T-helper 1 cell treated with Interleukin-12 subunit alpha and Interleukin-12 subunit beta and Interleukin-4 antibody, amounts not matched to agents 30 μg/mL and 1 μg/mL, for 36 hours (primary cell): Measurements from ENCODE around the gene PIK3AP1.

Experiments used
- H3K27ac Mint-ChIP-seq: one replicate; pipeline ENCODE4 v1.8.0; 2021; ENCODE audit warnings: mild to moderate bottlenecking, mixed read lengths
- H3K27me3 Mint-ChIP-seq: one replicate; pipeline ENCODE4 v1.8.0; 2021; ENCODE audit warnings: low read depth, mixed read lengths
- H3K36me3 Mint-ChIP-seq: one replicate; pipeline ENCODE4 v1.8.0; 2021; ENCODE audit warnings: low read depth, mixed read lengths
- H3K4me1 Mint-ChIP-seq: one replicate; pipeline ENCODE4 v1.8.0; 2021; ENCODE audit warnings: low read depth, mixed read lengths
- H3K4me3 Mint-ChIP-seq: one replicate; pipeline ENCODE4 v1.8.0; 2021; ENCODE audit warnings: mild to moderate bottlenecking, moderate library complexity, mixed read lengths
- H3K9me3 Mint-ChIP-seq: one replicate; pipeline ENCODE4 v1.8.0; 2021; ENCODE audit warnings: mixed read lengths

The PIK3AP1 gene

DNA sequence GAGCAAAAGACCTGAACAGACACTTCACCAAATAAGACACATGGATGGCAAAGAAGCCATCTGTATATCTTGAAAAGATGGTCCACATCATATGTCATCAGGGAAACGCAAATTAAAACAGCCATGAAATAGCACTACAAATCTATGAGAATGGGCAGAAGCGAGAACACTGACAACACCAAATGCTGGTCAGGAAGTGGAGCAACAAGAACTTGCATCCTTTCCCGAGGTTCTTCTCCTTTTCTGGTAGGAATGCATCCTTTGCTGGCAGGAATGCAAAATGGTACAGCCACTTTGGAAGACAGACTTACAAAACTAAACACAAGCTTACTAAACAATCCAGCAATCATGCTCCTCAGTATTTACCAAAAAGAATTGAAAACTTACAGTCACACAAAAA, 60.0 kb downstream of the PIK3AP1 start:
- Mint-ChIP-seq H3K27me3 (peaks cover 6% of the 10 kb centered on the region), H3K4me3 (no peak overlapping the region), H3K4me1 (peaks cover 16% of the 10 kb centered on the region), H3K9me3 (peaks cover 5% of the 10 kb centered on the region), H3K27ac (no peak overlapping the region), H3K36me3 (peaks cover 5% of the 10 kb centered on the region)

DNA sequence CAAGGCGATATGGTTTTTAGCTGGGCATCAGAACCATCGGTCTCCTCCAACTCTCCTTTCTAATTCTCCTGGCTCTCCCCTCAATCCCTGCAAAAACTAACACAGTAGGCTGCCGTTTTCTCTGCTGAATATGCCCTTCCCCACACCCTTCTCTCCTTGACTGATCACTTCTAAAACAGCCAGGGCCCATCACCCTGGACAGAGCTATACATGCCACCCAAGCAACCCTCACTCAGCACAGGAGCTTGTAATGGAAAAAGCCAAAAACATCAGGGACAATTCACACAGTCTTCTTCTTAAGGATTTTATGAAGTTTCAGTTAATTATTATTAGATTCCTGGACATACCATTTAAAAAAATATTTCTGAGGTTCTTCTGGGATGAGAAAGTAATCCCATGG, 61.5 kb downstream of the PIK3AP1 start:
- peaks cover 6% of the 10 kb centered on the region for H3K27me3 Mint-ChIP-seq
- no peak overlapping the region for H3K4me3 Mint-ChIP-seq
- peaks cover 5% of the 10 kb centered on the region for H3K9me3 Mint-ChIP-seq
- peaks cover 9% of the 10 kb centered on the region for H3K36me3 Mint-ChIP-seq
- H3K27ac Mint-ChIP-seq = no peak overlapping the region
- H3K4me1 Mint-ChIP-seq = peaks cover 10% of the 10 kb centered on the region

GRCh38 chr10:96657385-96657784, 62.9 kb downstream of the PIK3AP1 start:
- H3K4me3 Mint-ChIP-seq = no peak overlapping the region
- H3K9me3 Mint-ChIP-seq = peaks cover 5% of the 10 kb centered on the region
- peaks cover 9% of the 10 kb centered on the region for H3K36me3 Mint-ChIP-seq
- H3K27ac Mint-ChIP-seq = no peak overlapping the region
- H3K4me1 Mint-ChIP-seq = peaks cover 10% of the 10 kb centered on the region
- H3K27me3 Mint-ChIP-seq = peaks cover 6% of the 10 kb centered on the region

DNA sequence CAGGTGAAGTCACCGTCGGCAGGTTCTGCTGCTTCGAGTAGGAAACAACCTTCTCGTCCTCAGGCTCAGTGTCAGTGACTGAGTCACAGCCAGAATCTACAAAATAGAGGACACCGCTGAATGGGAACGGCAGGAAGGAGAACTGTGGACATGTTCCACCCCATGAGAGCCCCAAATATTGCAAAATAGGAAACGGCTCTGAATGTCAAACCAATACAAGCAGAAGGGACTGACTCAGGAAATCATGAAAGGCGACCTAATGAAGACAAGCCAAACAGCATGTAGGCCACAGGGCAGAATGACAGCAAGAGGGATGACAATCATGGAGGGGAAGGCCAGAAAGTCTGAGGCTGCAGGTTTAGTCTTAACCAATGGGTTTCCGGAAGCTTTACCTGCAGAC, 63.5 kb downstream of the PIK3AP1 start:
- H3K9me3 Mint-ChIP-seq = peaks cover 5% of the 10 kb centered on the region
- no peak overlapping the region for H3K4me3 Mint-ChIP-seq
- H3K36me3 Mint-ChIP-seq = peaks cover 9% of the 10 kb centered on the region
- H3K27ac Mint-ChIP-seq = peak overlapping the region; percentile 39
- H3K27me3 Mint-ChIP-seq = peaks cover 6% of the 10 kb centered on the region
- H3K4me1 Mint-ChIP-seq = peaks cover 14% of the 10 kb centered on the region

DNA sequence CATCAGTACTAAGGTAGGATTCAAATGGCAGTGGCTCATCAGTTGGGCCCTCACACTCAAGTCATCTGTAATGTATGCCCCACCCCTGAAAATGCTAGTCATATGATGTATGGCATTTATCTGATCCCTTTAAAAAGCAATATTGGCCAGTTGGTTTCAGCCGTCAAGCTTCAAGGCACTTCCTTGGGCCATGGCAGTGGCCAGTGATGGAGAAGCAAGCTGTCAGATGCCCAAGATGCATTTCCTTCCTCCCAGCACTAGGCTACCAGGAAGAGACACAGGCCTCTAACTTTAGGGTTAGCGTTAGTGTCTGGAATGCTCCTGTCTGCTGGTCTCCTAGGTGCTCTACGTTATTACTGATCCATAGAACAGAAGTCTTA, 64.1 kb downstream of the PIK3AP1 start:
- no peak overlapping the region for H3K4me3 Mint-ChIP-seq
- H3K27ac Mint-ChIP-seq = no peak overlapping the region
- H3K36me3 Mint-ChIP-seq = peaks cover 9% of the 10 kb centered on the region
- peaks cover 5% of the 10 kb centered on the region for H3K9me3 Mint-ChIP-seq
- peaks cover 1% of the 10 kb centered on the region for H3K27me3 Mint-ChIP-seq
- H3K4me1 Mint-ChIP-seq = peaks cover 21% of the 10 kb centered on the region

GRCh38 chr10:96655461-96656197, 64.7 kb downstream of the PIK3AP1 start:
- H3K4me3 Mint-ChIP-seq = no peak overlapping the region
- H3K27me3 Mint-ChIP-seq = no peaks in the 10 kb centered on the region
- peaks cover 25% of the 10 kb centered on the region for H3K4me1 Mint-ChIP-seq
- H3K9me3 Mint-ChIP-seq = peaks cover 5% of the 10 kb centered on the region
- H3K27ac Mint-ChIP-seq = no peak overlapping the region
- H3K36me3 Mint-ChIP-seq = peaks cover 9% of the 10 kb centered on the region

GRCh38 chr10:96651998-96652431, 68.3 kb downstream of the PIK3AP1 start:
- peak overlapping the region; percentile 4 for H3K4me3 Mint-ChIP-seq
- no peaks in the 10 kb centered on the region for H3K27me3 Mint-ChIP-seq
- peaks cover 38% of the 10 kb centered on the region for H3K4me1 Mint-ChIP-seq
- H3K27ac Mint-ChIP-seq = peak overlapping the region; percentile 77
- H3K36me3 Mint-ChIP-seq = peaks cover 8% of the 10 kb centered on the region
- H3K9me3 Mint-ChIP-seq = peaks cover 5% of the 10 kb centered on the region

- no peaks in the 10 kb centered on the region for H3K27me3 Mint-ChIP-seq
- peaks cover 5% of the 10 kb centered on the region for H3K9me3 Mint-ChIP-seq
- no peak overlapping the region for H3K27ac Mint-ChIP-seq
- H3K36me3 Mint-ChIP-seq = peaks cover 8% of the 10 kb centered on the region
- peaks cover 42% of the 10 kb centered on the region for H3K4me1 Mint-ChIP-seq
- H3K4me3 Mint-ChIP-seq = no peak overlapping the region
These were observed 69.4 kb downstream of the PIK3AP1 start for GRCh38 chr10:96650958-96651357.

DNA sequence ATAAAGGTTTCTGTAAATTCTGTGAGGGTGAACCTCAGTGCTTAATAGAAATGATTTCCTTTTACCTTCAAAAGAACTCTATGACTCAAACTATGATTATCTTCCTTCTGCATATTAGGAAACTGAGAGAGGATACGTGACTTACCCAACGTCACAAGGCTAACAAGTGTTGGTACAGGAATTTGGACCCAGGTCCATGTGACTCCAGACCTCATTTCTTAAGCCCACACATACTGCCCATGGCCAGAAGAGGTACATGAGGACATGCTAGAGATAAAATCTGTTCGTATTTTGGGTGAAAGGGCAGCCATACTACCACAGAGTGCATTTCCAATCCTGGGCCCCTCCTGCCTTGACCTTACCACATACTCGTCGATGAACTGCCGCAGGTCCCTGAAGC, 72.0 kb downstream of the PIK3AP1 start:
- Mint-ChIP-seq H3K4me1 (peaks cover 41% of the 10 kb centered on the region), H3K4me3 (no peak overlapping the region), H3K9me3 (no peaks in the 10 kb centered on the region), H3K27ac (peak overlapping the region; percentile 6), H3K27me3 (no peaks in the 10 kb centered on the region), H3K36me3 (no peaks in the 10 kb centered on the region)

DNA sequence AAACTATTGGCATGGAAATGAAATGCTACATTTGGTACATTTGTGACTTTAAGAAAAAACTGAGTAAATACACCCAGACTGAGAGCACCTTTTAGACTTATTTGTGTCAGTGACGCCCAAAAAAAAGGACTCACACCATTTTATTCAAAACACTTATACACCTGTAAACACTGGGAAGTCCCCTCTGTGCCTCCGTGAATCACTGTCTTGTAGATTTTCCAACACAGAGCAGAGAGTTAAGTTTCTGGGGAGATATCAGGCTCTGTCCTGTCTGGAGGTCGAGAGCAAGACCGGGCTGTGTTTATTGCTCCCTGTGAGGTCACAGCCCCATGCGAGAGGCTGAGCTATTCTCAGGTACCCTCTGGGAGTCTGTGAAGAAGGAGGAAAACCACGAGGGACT, 72.8 kb downstream of the PIK3AP1 start:
- H3K27me3 Mint-ChIP-seq = no peaks in the 10 kb centered on the region
- no peak overlapping the region for H3K4me3 Mint-ChIP-seq
- H3K9me3 Mint-ChIP-seq = no peaks in the 10 kb centered on the region
- H3K4me1 Mint-ChIP-seq = peaks cover 41% of the 10 kb centered on the region
- H3K36me3 Mint-ChIP-seq = no peaks in the 10 kb centered on the region
- H3K27ac Mint-ChIP-seq = peak overlapping the region; percentile 66

DNA sequence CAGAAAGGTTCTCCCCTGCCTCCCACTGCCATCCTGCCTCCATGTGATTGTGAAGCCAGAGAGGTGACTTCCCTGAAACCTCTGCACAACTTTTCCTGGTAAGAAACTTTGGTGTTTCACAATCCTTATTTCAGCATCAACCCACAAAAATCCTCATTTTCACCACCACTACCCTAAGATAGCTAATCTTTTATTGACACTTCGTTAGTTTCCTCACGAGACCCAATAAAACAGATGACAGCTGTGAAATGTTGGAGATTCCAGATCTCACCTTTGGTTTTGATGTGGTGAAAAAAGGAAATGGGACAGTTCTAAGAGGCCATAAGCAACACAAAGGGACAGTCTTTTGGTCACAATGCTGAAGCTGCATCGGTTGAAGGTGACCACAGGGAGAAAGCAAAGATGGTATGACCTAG, 73.6 kb downstream of the PIK3AP1 start:
- H3K27ac Mint-ChIP-seq = no peak overlapping the region
- H3K36me3 Mint-ChIP-seq = no peaks in the 10 kb centered on the region
- H3K27me3 Mint-ChIP-seq = no peaks in the 10 kb centered on the region
- peaks cover 35% of the 10 kb centered on the region for H3K4me1 Mint-ChIP-seq
- H3K4me3 Mint-ChIP-seq = no peak overlapping the region
- H3K9me3 Mint-ChIP-seq = no peaks in the 10 kb centered on the region

GRCh38 chr10:96646301-96646700, 74.0 kb downstream of the PIK3AP1 start:
- Mint-ChIP-seq H3K4me3 (no peak overlapping the region), H3K9me3 (no peaks in the 10 kb centered on the region), H3K27ac (no peak overlapping the region), H3K4me1 (peaks cover 31% of the 10 kb centered on the region), H3K27me3 (no peaks in the 10 kb centered on the region), H3K36me3 (no peaks in the 10 kb centered on the region)

DNA sequence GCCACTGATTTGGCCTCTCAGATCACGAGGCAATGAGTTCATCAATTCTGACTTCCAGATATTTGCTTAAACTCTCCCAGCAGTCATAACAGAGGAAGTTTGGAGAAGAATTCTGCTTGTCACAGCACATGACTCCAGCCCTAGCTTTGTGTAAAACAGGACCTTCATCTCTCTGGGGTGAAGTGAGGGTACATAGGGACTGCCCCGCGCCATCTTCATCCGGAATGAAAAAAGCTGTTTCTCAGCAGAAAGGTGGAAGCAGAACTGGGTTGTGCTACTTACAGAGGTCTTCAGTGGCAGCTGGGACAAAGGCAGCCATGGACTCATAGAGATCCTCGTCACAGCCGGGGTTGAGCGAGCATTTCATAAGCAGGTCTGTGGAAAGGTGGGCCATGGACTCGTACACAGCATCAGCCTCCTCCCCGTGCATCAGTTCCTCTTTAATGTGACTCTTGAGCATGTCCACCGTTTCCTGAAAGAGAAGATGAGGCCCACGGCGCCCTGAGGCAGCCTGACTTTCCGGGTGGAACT, 75.1 kb downstream of the PIK3AP1 start:
- Mint-ChIP-seq H3K4me3 (no peak overlapping the region), H3K9me3 (no peaks in the 10 kb centered on the region), H3K36me3 (no peaks in the 10 kb centered on the region), H3K27me3 (no peaks in the 10 kb centered on the region), H3K27ac (no peak overlapping the region), H3K4me1 (peaks cover 22% of the 10 kb centered on the region)

DNA sequence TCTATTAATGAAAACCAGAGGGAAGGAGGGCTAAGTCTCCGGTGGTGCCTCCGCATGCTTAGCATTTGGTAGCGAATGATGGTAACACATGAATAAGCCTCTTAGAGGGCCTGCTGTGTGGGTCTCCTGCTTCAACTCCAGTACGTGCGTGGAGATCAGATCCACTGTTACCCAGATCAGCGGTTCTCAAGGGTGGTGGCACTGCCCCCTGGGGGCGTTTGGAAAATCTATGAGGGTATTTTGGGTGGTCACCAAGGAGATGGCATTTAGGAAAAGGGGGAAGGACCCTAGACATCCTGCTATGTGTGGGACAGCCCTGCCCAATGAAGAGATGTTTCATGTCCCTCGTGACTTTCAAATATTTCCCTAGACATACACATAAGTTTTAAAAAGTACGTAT, 76.4 kb downstream of the PIK3AP1 start:
- H3K36me3 Mint-ChIP-seq = no peaks in the 10 kb centered on the region
- no peaks in the 10 kb centered on the region for H3K9me3 Mint-ChIP-seq
- peaks cover 22% of the 10 kb centered on the region for H3K4me1 Mint-ChIP-seq
- no peak overlapping the region for H3K4me3 Mint-ChIP-seq
- peaks cover 7% of the 10 kb centered on the region for H3K27me3 Mint-ChIP-seq
- no peak overlapping the region for H3K27ac Mint-ChIP-seq

DNA sequence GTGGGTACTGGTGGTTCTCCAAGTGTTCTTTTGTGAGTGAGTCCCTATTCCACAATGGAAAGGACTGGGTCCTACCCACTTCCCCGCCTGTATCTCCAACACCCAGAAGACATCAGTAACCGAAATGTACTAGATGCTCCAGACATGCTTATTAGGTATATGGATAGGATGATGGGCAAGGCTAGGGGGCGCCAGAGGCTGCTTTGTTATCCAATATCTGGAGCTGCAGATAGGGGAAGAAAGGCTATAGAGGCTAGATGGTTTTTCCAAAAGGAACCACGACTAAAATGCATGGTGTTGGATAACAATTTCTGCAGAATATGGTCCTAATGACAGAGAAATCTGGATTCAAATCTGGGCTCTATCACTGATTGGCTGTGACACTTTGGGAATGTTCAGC, 77.3 kb downstream of the PIK3AP1 start:
- H3K36me3 Mint-ChIP-seq = no peaks in the 10 kb centered on the region
- no peak overlapping the region for H3K4me3 Mint-ChIP-seq
- H3K27ac Mint-ChIP-seq = no peak overlapping the region
- no peaks in the 10 kb centered on the region for H3K9me3 Mint-ChIP-seq
- peaks cover 10% of the 10 kb centered on the region for H3K27me3 Mint-ChIP-seq
- H3K4me1 Mint-ChIP-seq = peaks cover 18% of the 10 kb centered on the region
